GM23338 (cell line): ENCODE data around the gene ACBD3.

ENCODE experiments used
- CTCF ChIP-seq, 2 experiments: fragments of 200-600 bp in 1 of 2; sonication (generic) in 1 of 2; conservative IDR thresholded peaks; 2 replicates each; pipeline versions ENCODE4 v1.5.1 to v1.6.1; 2016 to 2017; ENCODE audit warnings: antibody characterized with exemption in 2 of 2, low read depth in 2 of 2, mild to moderate bottlenecking in 2 of 2, moderate library complexity in 1 of 2
- EZH2phosphoT487 ChIP-seq: fragments of 200-600 bp; sonication (generic); IDR thresholded peaks from one replicate; pipeline ENCODE4 v1.8.1; 2018; ENCODE audit warnings: antibody characterized with exemption; ENCODE audit not compliant: unreplicated experiment
- REST ChIP-seq: IDR thresholded peaks from one replicate; pipeline ENCODE4 v1.6.1; 2018; ENCODE audit warnings: antibody characterized with exemption; ENCODE audit not compliant: unreplicated experiment

GRCh38 chr1:226203240-226203639 is 16.7 kb upstream of the ACBD3 start:
- TF ChIP-seq CTCF (conservative IDR thresholded peaks at IDR 0.05; ENCODE audit: low read depth in 2 of 2) (no peak), REST (no peak), EZH2phosphoT487 (no peak)
